Esophagus muscularis mucosa (tissue), 4 donors: ENCODE results near the gene TLE6. TPM values are rescaled to one million over a fixed set of nuclear protein-coding genes. Genes with fewer than 3 reads are reported as not detected.
A peak's percentile ranks its signal among the peaks of the same experiment; 100 is the strongest.

ENCODE experiments used
- DNase-seq: peaks from one replicate; pipeline ENCODE4 v3.0.0-alpha.2; 2017; ENCODE audit errors: extremely low spot score
- H3K27ac ChIP-seq, 4 donors: fragments of 200-600 bp; sonication (generic); replicated peaks in 1 of 4; 1 replicate in 3 of 4; 2 replicates in 1 of 4; pipeline ENCODE4 v1.5.1; 2016 to 2019; ENCODE audit warnings: mild to moderate bottlenecking in 1 of 4
- H3K27me3 ChIP-seq, 4 donors: fragments of 200-600 bp; sonication (generic); one replicate each; pipeline versions ENCODE4 v1.5.1 to v1.6.0; 2016 to 2019
- H3K36me3 ChIP-seq, 4 donors: fragments of 200-600 bp; sonication (generic); one replicate each; pipeline ENCODE4 v1.5.1; 2016 to 2019
- H3K4me1 ChIP-seq, 4 donors: fragments of 200-600 bp; sonication (generic); one replicate each; pipeline ENCODE4 v1.5.1; 2016 to 2019
- H3K4me3 ChIP-seq, 4 donors: fragments of 200-600 bp; sonication (generic); 1 replicate in 2 of 4; 2 replicates in 2 of 4; pipeline ENCODE4 v1.5.1; 2016 to 2019; ENCODE audit warnings: mild to moderate bottlenecking in 4 of 4, moderate library complexity in 1 of 4
- H3K9me3 ChIP-seq, 4 donors: fragments of 200-600 bp; sonication (generic); 1 replicate in 3 of 4; 2 replicates in 1 of 4; pipeline ENCODE4 v1.5.1; 2016 to 2019
- EP300 ChIP-seq: sonication (generic); formaldehyde crosslinking; IDR thresholded peaks from one replicate; pipeline ENCODE4 v1.6.1; 2017; ENCODE audit warnings: antibody characterized with exemption
- POLR2A ChIP-seq: fragments of 450-650 bp; IDR thresholded peaks from one replicate; pipeline ENCODE4 v1.6.1; 2017; ENCODE audit warnings: antibody characterized with exemption, moderate library complexity, mild to moderate bottlenecking, low read depth
- POLR2AphosphoS5 ChIP-seq, 2 donors: sonication (generic); formaldehyde crosslinking; IDR thresholded peaks; one replicate each; pipeline ENCODE4 v1.6.1; 2017; ENCODE audit warnings: antibody characterized with exemption in 2 of 2
- WGBS: methylation state at CpG from one replicate; pipeline ENCODE4 v1.1.5; 2018; 5-methylcytosine and 5-hydroxymethylcytosine counted together
- intact Hi-C: fragments of 100-400 bp; cut with DNase I; formaldehyde crosslinking; loops from one replicate; pipeline ENCODE4 v1.15.1; 2023
- total RNA-seq, 4 donors: library from RNA; depleted of rRNA; stranded (reverse); fragments of >200 nt; gene quantifications; one replicate each; pipeline versions ENCODE4 v1.1.0 to v1.2.1, GENCODE V29; 2016
- TF ChIP-seq, protein P1 (sequence below), 3 experiments: fragments of 200-600 bp in 2 of 3; fragments of 450-650 bp in 1 of 3; sonication (generic) in 2 of 3; IDR thresholded peaks; one replicate each; pipeline ENCODE4 v1.5.1; 2017 to 2019; ENCODE audit warnings: antibody characterized with exemption in 3 of 3, mild to moderate bottlenecking in 2 of 3, moderate library complexity in 1 of 3

TLE6 gene
- total RNA-seq, 4 donors from 2014 or later = 0.75 to 1.2 (median 0.91) TPM; not detected in 1

DNA sequence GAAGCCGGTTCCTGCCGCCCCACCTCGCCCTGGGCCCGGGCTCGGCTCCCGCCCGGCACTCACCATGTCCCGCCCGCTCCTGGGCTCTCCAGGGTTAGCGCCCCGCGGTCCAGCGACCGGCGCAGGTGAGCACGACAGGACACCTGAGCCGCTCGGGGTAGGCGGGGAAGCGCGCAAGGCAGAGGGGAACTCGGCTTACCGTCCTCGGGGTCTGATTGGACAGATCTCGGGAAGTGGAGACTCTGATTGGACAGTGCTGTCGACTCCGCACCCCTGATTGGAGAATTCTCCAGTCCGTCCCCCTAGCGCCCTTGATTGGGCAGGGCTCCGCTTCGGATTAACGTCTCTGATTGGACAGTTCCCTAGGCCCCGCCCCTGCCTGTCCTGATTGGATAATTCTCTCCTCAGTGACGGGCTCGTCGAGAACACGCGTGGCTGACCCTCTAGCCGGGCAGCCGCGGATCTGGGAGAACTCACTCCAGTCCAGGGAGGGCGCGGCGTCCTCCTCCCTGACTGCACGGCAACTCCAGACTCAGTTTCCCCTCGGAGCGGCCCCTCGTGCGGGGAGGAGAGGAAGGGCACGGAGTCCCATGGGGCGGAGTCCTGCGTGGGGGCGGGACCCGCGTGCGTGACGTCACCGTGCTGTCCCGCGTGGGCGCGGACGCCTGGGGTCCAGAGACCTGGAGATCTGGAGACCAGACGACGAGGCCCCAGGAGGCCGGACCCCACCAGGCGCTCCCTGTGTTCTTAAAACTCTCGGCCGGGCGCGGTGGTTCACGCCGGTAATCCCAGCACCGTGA lies 32.4 kb upstream of the TLE6 start, which contains the start of gene ZNF77:
TSS of gene ZNF77 (minus strand) at position 197 of the 800 bp plus-strand sequence. CDS start at position 66, 131 bp downstream.
- H3K4me1 ChIP-seq = peaks cover 25 to 35% (median 30%) of the 10 kb centered on the region in 4 donors
- peak within 1 kb of the TSS; percentile 82 to 96 (median 92) for H3K27ac ChIP-seq
- WGBS = 0% methylated on average over 9 of the region's 74 CpGs
- H3K27me3 ChIP-seq = no peaks in the 10 kb centered on the region
- H3K9me3 ChIP-seq = no peaks in the 10 kb centered on the region
- peak within 1 kb of the TSS; percentile 83 to 95 (median 88) for H3K4me3 ChIP-seq
- H3K36me3 ChIP-seq = no peaks in the 10 kb centered on the region
- DNase-seq = peak; percentile 100
- intact Hi-C loops = loop anchor here (5.0 kb wide), 1 partner anchor 43 kb away; the partner anchor contains the start of gene ZNF57
- TF ChIP-seq, protein P1, sequence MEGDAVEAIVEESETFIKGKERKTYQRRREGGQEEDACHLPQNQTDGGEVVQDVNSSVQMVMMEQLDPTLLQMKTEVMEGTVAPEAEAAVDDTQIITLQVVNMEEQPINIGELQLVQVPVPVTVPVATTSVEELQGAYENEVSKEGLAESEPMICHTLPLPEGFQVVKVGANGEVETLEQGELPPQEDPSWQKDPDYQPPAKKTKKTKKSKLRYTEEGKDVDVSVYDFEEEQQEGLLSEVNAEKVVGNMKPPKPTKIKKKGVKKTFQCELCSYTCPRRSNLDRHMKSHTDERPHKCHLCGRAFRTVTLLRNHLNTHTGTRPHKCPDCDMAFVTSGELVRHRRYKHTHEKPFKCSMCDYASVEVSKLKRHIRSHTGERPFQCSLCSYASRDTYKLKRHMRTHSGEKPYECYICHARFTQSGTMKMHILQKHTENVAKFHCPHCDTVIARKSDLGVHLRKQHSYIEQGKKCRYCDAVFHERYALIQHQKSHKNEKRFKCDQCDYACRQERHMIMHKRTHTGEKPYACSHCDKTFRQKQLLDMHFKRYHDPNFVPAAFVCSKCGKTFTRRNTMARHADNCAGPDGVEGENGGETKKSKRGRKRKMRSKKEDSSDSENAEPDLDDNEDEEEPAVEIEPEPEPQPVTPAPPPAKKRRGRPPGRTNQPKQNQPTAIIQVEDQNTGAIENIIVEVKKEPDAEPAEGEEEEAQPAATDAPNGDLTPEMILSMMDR (IDR thresholded peaks at IDR 0.05) = peak in 2 of 3 experiments; percentile 21 to 36
- TF ChIP-seq POLR2AphosphoS5 (IDR thresholded peaks at IDR 0.05) = peak; percentile 75 to 87
- no peak for TF ChIP-seq POLR2A
- no peak for TF ChIP-seq EP300

DNA sequence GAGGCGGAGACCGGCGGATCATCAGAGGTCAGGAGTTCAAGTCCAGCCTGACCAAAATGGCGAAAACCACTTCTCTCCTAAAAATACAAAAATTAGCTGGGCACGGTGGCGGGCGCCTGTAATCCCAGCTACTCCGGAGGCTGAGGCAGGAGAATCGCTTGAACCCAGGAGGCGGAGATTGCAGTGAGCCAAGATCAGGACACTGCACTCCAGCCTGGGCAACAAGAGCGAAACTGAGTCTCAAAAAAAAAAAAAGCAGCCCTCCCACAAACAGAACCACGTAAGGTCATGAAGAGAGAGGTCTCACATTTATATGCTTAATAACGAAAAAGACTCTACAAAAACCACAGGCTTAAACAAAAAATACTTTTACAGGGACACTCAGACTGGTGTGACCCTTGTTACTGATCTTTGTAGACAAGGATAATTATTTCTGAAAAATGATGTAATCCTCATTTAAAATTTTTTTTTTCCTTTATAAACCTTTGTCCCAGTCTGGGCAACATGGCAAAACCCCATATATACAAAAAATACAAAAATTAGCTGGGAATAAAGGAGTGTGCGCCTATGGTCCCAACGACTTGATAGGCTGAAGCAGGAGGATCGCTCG lies 31.7 kb upstream of the TLE6 start:
- 42% methylated on average over 17 of the region's 17 CpGs for WGBS
- H3K27ac ChIP-seq = peak overlapping the region; percentile 82 to 96 (median 92)
- DNase-seq = no peak
- peaks cover 25 to 35% (median 31%) of the 10 kb centered on the region in 4 donors for H3K4me1 ChIP-seq
- TF ChIP-seq EP300 (no peak), POLR2AphosphoS5 (IDR thresholded peaks at IDR 0.05) (no peak), POLR2A (no peak)
- H3K4me3 ChIP-seq = peak overlapping the region; percentile 83 to 95 (median 88)
- H3K9me3 ChIP-seq = no peaks in the 10 kb centered on the region
- no peaks in the 10 kb centered on the region for H3K27me3 ChIP-seq
- intact Hi-C loops = no loop called here
- H3K36me3 ChIP-seq = no peaks in the 10 kb centered on the region

DNA sequence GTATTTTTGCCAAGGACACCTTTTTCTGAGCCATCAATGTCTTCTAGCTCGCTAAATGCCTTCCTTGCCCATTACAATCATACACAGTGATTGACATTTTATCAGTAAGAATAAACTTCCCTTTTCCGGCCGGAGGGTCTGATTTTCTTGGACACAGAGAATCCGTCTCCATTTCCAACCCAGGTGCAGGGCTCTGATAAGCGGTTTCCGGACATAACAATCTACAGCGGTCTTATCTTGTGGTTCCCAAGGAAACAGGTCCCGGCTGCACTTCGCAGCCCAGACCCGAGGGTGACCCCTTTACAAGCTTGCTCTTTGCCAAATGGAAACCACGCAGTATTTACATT lies 27.5 kb upstream of the TLE6 start:
- Histone ChIP-seq H3K36me3 (no peaks in the 10 kb centered on the region), H3K4me1 (peaks cover 20 to 37% (median 31%) of the 10 kb centered on the region in 4 donors), H3K27ac (peak overlapping the region; percentile 90 to 95 (median 94)), H3K9me3 (no peaks in the 10 kb centered on the region), H3K27me3 (no peaks in the 10 kb centered on the region), H3K4me3 (peak overlapping the region; percentile 55 to 85 (median 80))
- intact Hi-C loops = loop anchor here (5.0 kb wide), 1 partner anchor 212 kb away; no protein-coding TSS in a partner anchor
- WGBS = 1% methylated on average over 11 of the region's 11 CpGs
- no peak for DNase-seq
- TF ChIP-seq POLR2A = no peak
- TF ChIP-seq POLR2AphosphoS5 (IDR thresholded peaks at IDR 0.05) = no peak
- TF ChIP-seq, protein P1 (IDR thresholded peaks at IDR 0.05) = no peak

DNA sequence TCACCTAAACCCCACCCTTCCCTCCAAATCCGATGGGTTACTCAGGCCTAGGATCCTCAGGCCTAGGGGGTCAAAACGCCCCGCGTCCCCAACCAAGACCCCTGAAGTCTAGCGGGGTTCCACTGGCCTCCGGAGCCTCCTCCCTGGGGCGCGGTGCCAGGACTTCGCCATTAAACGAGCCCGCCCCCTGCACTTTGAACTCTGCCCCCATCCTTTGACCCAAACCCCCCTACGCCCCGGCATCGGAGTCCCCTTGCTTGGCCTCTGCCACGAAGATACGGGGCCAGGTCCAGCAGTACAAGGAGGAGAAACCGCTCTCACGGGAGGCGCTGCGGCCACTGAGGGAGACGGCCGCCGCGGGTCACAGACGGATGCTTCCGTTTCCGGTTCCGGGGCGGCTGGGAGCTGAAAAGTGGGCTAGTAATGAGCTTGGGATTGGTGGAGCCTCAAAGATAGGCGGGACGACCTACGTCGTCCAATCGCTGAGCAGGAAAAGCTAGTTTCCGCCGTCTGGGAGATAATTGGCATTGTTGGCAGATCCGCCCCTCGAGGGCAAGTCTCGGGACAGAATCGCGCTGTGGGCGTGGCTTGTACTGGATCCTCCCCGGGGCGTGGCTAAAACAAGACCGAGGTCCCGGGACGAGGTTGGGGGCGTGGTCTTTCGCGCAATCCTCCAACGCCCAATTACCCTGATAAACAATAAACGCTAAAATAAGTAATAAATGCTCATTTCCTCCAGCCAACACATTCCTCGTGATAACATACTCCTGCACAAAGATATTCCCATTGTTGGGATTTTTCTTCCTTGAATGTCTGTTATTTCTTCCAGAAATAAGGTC lies 26.9 kb upstream of the TLE6 start:
- Histone ChIP-seq H3K4me1 (peaks cover 17 to 34% (median 27%) of the 10 kb centered on the region in 4 donors), H3K4me3 (peak overlapping the region; percentile 55 to 85 (median 80)), H3K9me3 (no peaks in the 10 kb centered on the region), H3K27ac (peak overlapping the region; percentile 90 to 95 (median 94)), H3K36me3 (no peaks in the 10 kb centered on the region), H3K27me3 (no peaks in the 10 kb centered on the region)
- intact Hi-C loops = loop anchor here (5.0 kb wide), 1 partner anchor 212 kb away; no protein-coding TSS in a partner anchor
- TF ChIP-seq, protein P1 (IDR thresholded peaks at IDR 0.05) = no peak
- no peak for TF ChIP-seq EP300
- peak; percentile 87 for TF ChIP-seq POLR2A
- TF ChIP-seq POLR2AphosphoS5 (IDR thresholded peaks at IDR 0.05) = peak; percentile 90 to 98
- DNase-seq = peak; percentile 100
- WGBS = under 1% methylated on average over 52 of the region's 53 CpGs
